Breast epithelium (tissue), 4 donors: ENCODE data around the gene PLEKHS1. TPM values are rescaled to one million over a fixed set of nuclear protein-coding genes. Genes with fewer than 3 reads are reported as not detected.

ENCODE experiments used
- DNase-seq, 2 donors: peaks; one replicate each; pipeline ENCODE4 v3.0.0-alpha.2; 2019; ENCODE audit warnings: low spot score in 2 of 2
- H3K27ac ChIP-seq, 2 donors: fragments of 200-600 bp; sonication (generic) in 1 of 2; one replicate each; pipeline ENCODE4 v1.5.1; 2016 to 2019; ENCODE audit warnings: mild to moderate bottlenecking in 1 of 2
- H3K27me3 ChIP-seq, 2 donors: fragments of 200-600 bp; sonication (generic) in 1 of 2; one replicate each; pipeline versions ENCODE4 v1.5.1 to v1.6.0; 2017 to 2019; ENCODE audit warnings: control low read depth in 1 of 2, mild to moderate bottlenecking in 1 of 2
- H3K36me3 ChIP-seq: fragments of 200-600 bp; one replicate; pipeline ENCODE4 v1.5.1; 2019
- H3K4me1 ChIP-seq, 2 donors: fragments of 200-600 bp; sonication (generic); one replicate each; pipeline ENCODE4 v1.5.1; 2016 to 2019; ENCODE audit warnings: control low read depth in 1 of 2
- H3K4me3 ChIP-seq, 3 donors: fragments of 200-600 bp; sonication (generic); 1 replicate in 2 of 3; 2 replicates in 1 of 3; pipeline ENCODE4 v1.5.1; 2016 to 2019; ENCODE audit warnings: mild to moderate bottlenecking in 3 of 3, moderate library complexity in 2 of 3
- H3K9me3 ChIP-seq, 2 donors: fragments of 200-600 bp; sonication (generic) in 1 of 2; one replicate each; pipeline ENCODE4 v1.5.1; 2016 to 2019; ENCODE audit warnings: control low read depth in 1 of 2
- CTCF ChIP-seq, 3 donors: fragments of 450-650 bp; IDR thresholded peaks; one replicate each; pipeline ENCODE4 v1.5.1; 2016 to 2017; ENCODE audit warnings: antibody characterized with exemption in 3 of 3, mild to moderate bottlenecking in 3 of 3, moderate library complexity in 3 of 3
- POLR2A ChIP-seq: fragments of 450-650 bp; IDR thresholded peaks from one replicate; pipeline ENCODE4 v1.6.1; 2016; ENCODE audit warnings: antibody characterized with exemption, mild to moderate bottlenecking, moderate library complexity
- POLR2AphosphoS5 ChIP-seq, 3 donors: sonication (generic); formaldehyde crosslinking; IDR thresholded peaks; one replicate each; pipeline ENCODE4 v1.6.1; 2017; ENCODE audit warnings: antibody characterized with exemption in 3 of 3
- intact Hi-C: fragments of 100-400 bp; cut with DNase I; formaldehyde crosslinking; loops from one replicate; pipeline ENCODE4 v1.15.1; 2023; ENCODE audit warnings: low total_unique reads
- total RNA-seq, 3 donors: library from RNA; depleted of rRNA; stranded (reverse); fragments of >200 nt; gene quantifications; one replicate each; pipeline ENCODE4 v1.1.0, GENCODE V29; 2016

The PLEKHS1 gene
- total RNA-seq, 3 donors from 2014 or later: 23.6 to 30.0 TPM; not detected in 1

GRCh38 chr10:113732966-113733365, 18.5 kb upstream of the PLEKHS1 start:
- no peaks in the 10 kb centered on the region for H3K4me1 ChIP-seq
- DNase-seq: no peak

GRCh38 chr10:113733635-113734034, 17.8 kb upstream of the PLEKHS1 start:
- no peak for DNase-seq
- H3K4me3 ChIP-seq: no peak overlapping the region
- H3K36me3 ChIP-seq: peaks cover 5% of the 10 kb centered on the region
- intact Hi-C loops: no loop called here
- TF ChIP-seq CTCF (IDR thresholded peaks at IDR 0.05) (no peak), POLR2AphosphoS5 (IDR thresholded peaks at IDR 0.05) (no peak), POLR2A (no peak)
- H3K9me3 ChIP-seq: peaks cover 0 to 3% of the 10 kb centered on the region in 2 donors
- no peaks in the 10 kb centered on the region for H3K4me1 ChIP-seq
- no peak overlapping the region for H3K27ac ChIP-seq
- H3K27me3 ChIP-seq: no peaks in the 10 kb centered on the region

More at GRCh38 chr10:113732966-113733365, 18.5 kb upstream of the PLEKHS1 start:
- Histone ChIP-seq H3K36me3 (peaks cover 5% of the 10 kb centered on the region), H3K27me3 (no peaks in the 10 kb centered on the region), H3K27ac (no peak overlapping the region), H3K9me3 (peaks cover 0 to 3% of the 10 kb centered on the region in 2 donors), H3K4me3 (no peak overlapping the region)
- intact Hi-C loops: no loop called here
- TF ChIP-seq POLR2A: no peak
- no peak for TF ChIP-seq CTCF (IDR thresholded peaks at IDR 0.05)
- no peak for TF ChIP-seq POLR2AphosphoS5 (IDR thresholded peaks at IDR 0.05)

GRCh38 chr10:113735913-113736312, 15.6 kb upstream of the PLEKHS1 start:
- Histone ChIP-seq H3K27ac (no peak overlapping the region), H3K4me3 (no peak overlapping the region), H3K4me1 (no peaks in the 10 kb centered on the region), H3K9me3 (no peaks in the 10 kb centered on the region), H3K27me3 (no peaks in the 10 kb centered on the region), H3K36me3 (no peaks in the 10 kb centered on the region)
- intact Hi-C loops: no loop called here
- DNase-seq: no peak
- no peak for TF ChIP-seq CTCF (IDR thresholded peaks at IDR 0.05)
- no peak for TF ChIP-seq POLR2A
- TF ChIP-seq POLR2AphosphoS5 (IDR thresholded peaks at IDR 0.05): no peak

- no peaks in the 10 kb centered on the region for H3K27me3 ChIP-seq
- no peak for TF ChIP-seq POLR2AphosphoS5 (IDR thresholded peaks at IDR 0.05)
- no peak for TF ChIP-seq CTCF (IDR thresholded peaks at IDR 0.05)
- no peak for TF ChIP-seq POLR2A
- H3K4me1 ChIP-seq: no peaks in the 10 kb centered on the region
- no peak for DNase-seq
- no peaks in the 10 kb centered on the region for H3K36me3 ChIP-seq
- no peak overlapping the region for H3K4me3 ChIP-seq
- H3K9me3 ChIP-seq: no peaks in the 10 kb centered on the region
- no peak overlapping the region for H3K27ac ChIP-seq
- intact Hi-C loops: no loop called here
Measured at GRCh38 chr10:113736576-113736975, 14.9 kb upstream of the PLEKHS1 start.

GRCh38 chr10:113739031-113739430, 12.5 kb upstream of the PLEKHS1 start:
- H3K36me3 ChIP-seq: no peaks in the 10 kb centered on the region
- no peaks in the 10 kb centered on the region for H3K4me1 ChIP-seq
- no peak overlapping the region for H3K27ac ChIP-seq
- no peak for TF ChIP-seq CTCF (IDR thresholded peaks at IDR 0.05)
- no peak for TF ChIP-seq POLR2AphosphoS5 (IDR thresholded peaks at IDR 0.05)
- TF ChIP-seq POLR2A: no peak
- intact Hi-C loops: no loop called here
- no peaks in the 10 kb centered on the region for H3K27me3 ChIP-seq
- H3K9me3 ChIP-seq: no peaks in the 10 kb centered on the region
- no peak for DNase-seq
- H3K4me3 ChIP-seq: no peak overlapping the region
